ENCODE measurements around the gene PANX1. TPM values are rescaled to one million over a fixed set of nuclear protein-coding genes. Genes with fewer than 3 reads are reported as not detected.

The PANX1 gene
- total and polyA plus RNA-seq, 2 experiments from 2014 or later: 9.5 to 40.8 TPM

GRCh38 chr11:94171693-94172440 lies 43.2 kb downstream of the PANX1 start:
- peaks cover 34% of the 10 kb centered on the region for H4K20me1 ChIP-seq (replicated peaks; ENCODE audit: insufficient read depth)
- no peak overlapping the region for H3K4me3 Mint-ChIP-seq
- DNase-seq (ENCODE audit: low spot score): peak; percentile 88

More at GRCh38 chr11:94171693-94172440, 43.2 kb downstream of the PANX1 start:
- Histone ChIP-seq H3K79me2 (replicated peaks; ENCODE audit: insufficient read depth) (peaks cover 93% of the 10 kb centered on the region), H3K36me3 (ENCODE audit: insufficient read depth) (no peaks in the 10 kb centered on the region), H3K4me1 (ENCODE audit: insufficient read depth) (0 out of 2 replicates have a peak, but pooled peaks cover 6% of the 10 kb centered on the region), H3K9me2 (ENCODE audit: insufficient read depth) (no peaks in the 10 kb centered on the region), H3K4me3 (no peak overlapping the region), H3F3A (replicated peaks; ENCODE audit: low read depth) (no peaks in the 10 kb centered on the region), H3K27me3 (ENCODE audit: insufficient read depth) (no peaks in the 10 kb centered on the region), H3K27ac (ENCODE audit: low read depth) (no peak overlapping the region), H2AFZ (no peak overlapping the region), H3K4me2 (no peak overlapping the region)
- Mint-ChIP-seq H3K27ac (peak overlapping the region; percentile 31; the same call in 1 of the 2 replicates), H3K36me3 (ENCODE audit: low read depth) (peaks cover 23% of the 10 kb centered on the region), H3K27me3 (ENCODE audit: insufficient read depth, low read depth, poor library complexity) (peaks cover 6% of the 10 kb centered on the region), H3K9me3 (no peaks in the 10 kb centered on the region; the same call in 2 of the 3 replicates), H3K4me1 (peaks cover 62% of the 10 kb centered on the region)
- ATAC-seq: peak; percentile 94
- TF ChIP-seq ETS1 (IDR thresholded peaks at IDR 0.05) (no peak), EZH2phosphoT487 (IDR thresholded peaks at IDR 0.05; ENCODE audit: unreplicated experiment) (no peak), EZH2 (IDR thresholded peaks at IDR 0.05; ENCODE audit: low read depth, unreplicated experiment) (no peak), CTCF (conservative IDR thresholded peaks at IDR 0.05; ENCODE audit: low read depth in 2 of 2) (peak; percentile 84 to 99), ZNF462 (CRISPR knock-in tag; IDR thresholded peaks at IDR 0.05) (0 out of 2 replicates have a peak, but pooled peaks have one; percentile 28), ZNF331 (CRISPR knock-in tag; IDR thresholded peaks at IDR 0.05; ENCODE audit: low read depth) (no peak)

All from GM23338 (cell line).